ENCODE data around the gene PALD1. TPM values are rescaled to one million over a fixed set of nuclear protein-coding genes. Genes with fewer than 3 reads are reported as not detected.
A peak's percentile ranks its signal among the peaks of the same experiment; 100 is the strongest.

Gene PALD1
- total RNA-seq, 4 donors from 2014 or later, result 10.7 to 28.2 (median 14.0) TPM

DNA sequence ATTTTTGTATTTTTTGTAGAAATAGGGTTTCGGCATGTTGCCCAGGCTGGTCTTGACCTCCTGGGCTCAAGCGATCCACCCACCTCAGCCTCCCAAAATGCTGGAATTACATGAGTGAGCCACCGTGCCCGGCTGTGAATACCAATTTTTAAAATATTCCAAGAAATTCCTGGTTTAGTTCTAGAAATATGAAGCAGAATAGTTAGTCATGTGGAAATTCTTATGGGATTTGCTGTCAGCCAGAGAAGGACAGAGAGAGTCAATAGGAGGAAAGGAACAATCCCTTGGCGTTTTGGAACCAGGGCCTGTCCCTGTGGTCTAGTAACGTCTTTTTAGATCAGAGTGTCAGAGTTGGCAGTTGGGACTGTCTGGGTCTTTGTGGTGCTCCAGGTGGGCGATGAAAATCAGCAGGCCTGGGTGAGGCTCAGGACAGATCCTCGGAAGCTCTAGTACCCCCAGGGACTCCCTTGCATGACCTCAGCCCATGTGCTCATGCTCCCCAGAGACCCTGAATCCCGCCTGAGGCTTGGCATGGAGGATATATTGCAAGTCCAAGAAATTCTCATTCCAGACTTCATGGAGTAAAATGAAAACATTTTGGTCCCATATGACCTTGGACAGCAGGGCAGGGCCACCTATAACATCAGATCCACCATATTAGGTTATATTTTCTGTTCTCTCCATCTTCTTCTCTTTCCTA lies 44.8 kb upstream of the PALD1 start:
- Histone ChIP-seq H3K27ac (peak overlapping the region in 1 of 3 donors; percentile 13), H3K9me3 (no peaks in the 10 kb centered on the region), H3K27me3 (no peaks in the 10 kb centered on the region), H3K4me1 (peaks cover 10 to 33% of the 10 kb centered on the region in 2 donors), H3K36me3 (peaks cover 0 to 3% of the 10 kb centered on the region in 2 donors), H3K4me3 (replicated peaks in 1 of 3) (no peak overlapping the region)
- no peak for DNase-seq
- TF ChIP-seq, protein P1, sequence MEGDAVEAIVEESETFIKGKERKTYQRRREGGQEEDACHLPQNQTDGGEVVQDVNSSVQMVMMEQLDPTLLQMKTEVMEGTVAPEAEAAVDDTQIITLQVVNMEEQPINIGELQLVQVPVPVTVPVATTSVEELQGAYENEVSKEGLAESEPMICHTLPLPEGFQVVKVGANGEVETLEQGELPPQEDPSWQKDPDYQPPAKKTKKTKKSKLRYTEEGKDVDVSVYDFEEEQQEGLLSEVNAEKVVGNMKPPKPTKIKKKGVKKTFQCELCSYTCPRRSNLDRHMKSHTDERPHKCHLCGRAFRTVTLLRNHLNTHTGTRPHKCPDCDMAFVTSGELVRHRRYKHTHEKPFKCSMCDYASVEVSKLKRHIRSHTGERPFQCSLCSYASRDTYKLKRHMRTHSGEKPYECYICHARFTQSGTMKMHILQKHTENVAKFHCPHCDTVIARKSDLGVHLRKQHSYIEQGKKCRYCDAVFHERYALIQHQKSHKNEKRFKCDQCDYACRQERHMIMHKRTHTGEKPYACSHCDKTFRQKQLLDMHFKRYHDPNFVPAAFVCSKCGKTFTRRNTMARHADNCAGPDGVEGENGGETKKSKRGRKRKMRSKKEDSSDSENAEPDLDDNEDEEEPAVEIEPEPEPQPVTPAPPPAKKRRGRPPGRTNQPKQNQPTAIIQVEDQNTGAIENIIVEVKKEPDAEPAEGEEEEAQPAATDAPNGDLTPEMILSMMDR (IDR thresholded peaks at IDR 0.05), result no peak
- no peak for TF ChIP-seq POLR2A (IDR thresholded peaks at IDR 0.05)
- WGBS, 2 donors, result 76 to 81% methylated on average over 9 of the region's 9 CpGs
- intact Hi-C loops (cut with DNase I), result no loop called here

- Histone ChIP-seq H3K27me3 (peaks cover 10% of the 10 kb centered on the region), H3K36me3 (no peaks in the 10 kb centered on the region), H3K4me3 (replicated peaks in 1 of 3) (no peak overlapping the region), H3K9me3 (no peaks in the 10 kb centered on the region), H3K27ac (no peak overlapping the region), H3K4me1 (peaks cover 5 to 28% of the 10 kb centered on the region in 2 donors)
- DNase-seq, result no peak
- TF ChIP-seq, protein P1 (IDR thresholded peaks at IDR 0.05), result no peak
- no peak for TF ChIP-seq POLR2A (IDR thresholded peaks at IDR 0.05)
- intact Hi-C loops (cut with DNase I), result no loop called here
- 92 to 94% methylated on average over 11 to 17 of the region's 19 CpGs for WGBS, 2 donors
Observed at GRCh38 chr10:70435241-70436085, 43.1 kb upstream of the PALD1 start.

DNA sequence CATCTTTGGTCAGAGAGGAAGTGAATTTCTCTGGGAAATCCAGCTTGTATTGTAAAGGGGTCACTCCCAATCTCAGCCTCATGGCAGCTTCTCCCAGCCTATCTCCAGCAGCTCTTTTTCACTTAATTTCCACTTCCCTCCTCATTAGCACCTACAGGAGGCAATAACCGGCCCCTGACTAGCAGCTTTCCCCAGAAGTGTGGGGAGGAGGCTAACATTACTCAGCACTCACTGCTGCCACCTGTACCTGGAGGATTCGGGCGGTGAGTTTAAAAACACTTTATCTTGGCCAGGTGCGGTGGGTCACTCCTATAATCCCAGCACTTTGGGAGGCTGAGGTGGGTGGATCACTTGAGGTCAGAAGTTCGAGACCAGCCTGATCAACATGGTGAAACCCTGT lies 40.8 kb upstream of the PALD1 start:
- intact Hi-C loops (cut with DNase I), result no loop called here
- Histone ChIP-seq H3K27ac (no peak overlapping the region), H3K36me3 (no peaks in the 10 kb centered on the region), H3K9me3 (no peaks in the 10 kb centered on the region), H3K4me3 (replicated peaks in 1 of 3) (no peak overlapping the region), H3K27me3 (peaks cover 21% of the 10 kb centered on the region), H3K4me1 (peaks cover 5 to 21% of the 10 kb centered on the region in 2 donors)
- no peak for TF ChIP-seq POLR2A (IDR thresholded peaks at IDR 0.05)
- TF ChIP-seq, protein P1 (IDR thresholded peaks at IDR 0.05), result no peak
- DNase-seq, result no peak
- WGBS, 2 donors, result 36 to 51% methylated on average over 5 of the region's 5 CpGs

- Histone ChIP-seq H3K36me3 (no peaks in the 10 kb centered on the region), H3K9me3 (no peaks in the 10 kb centered on the region), H3K4me1 (peaks cover 5 to 15% of the 10 kb centered on the region in 2 donors), H3K4me3 (replicated peaks in 1 of 3) (peak overlapping the region in 1 of 3 donors; percentile 0), H3K27ac (no peak overlapping the region), H3K27me3 (peaks cover 21% of the 10 kb centered on the region)
- intact Hi-C loops (cut with DNase I), result no loop called here
- 5 to 6% methylated on average over 31 to 40 of the region's 69 CpGs for WGBS, 2 donors
- no peak for DNase-seq
- no peak for TF ChIP-seq POLR2A (IDR thresholded peaks at IDR 0.05)
- TF ChIP-seq, protein P1 (IDR thresholded peaks at IDR 0.05), result no peak
Observed at GRCh38 chr10:70440296-70441160, 38.0 kb upstream of the PALD1 start.

Data from thyroid gland (tissue), 4 donors.